Osteocyte (in vitro differentiated cells): ENCODE data around the gene ZNF644. TPM values are rescaled to one million over a fixed set of nuclear protein-coding genes. Genes with fewer than 3 reads are reported as not detected.
"Not testable (repeated sequence)": the region's sequence is repeated elsewhere in the genome, so short reads cannot be mapped to it uniquely, and the experiment has no call there.

ENCODE experiments used
- DNase-seq: peaks from one replicate; pipeline ENCODE4 v3.0.0; 2021; ENCODE audit warnings: mixed read lengths; ENCODE audit not compliant: unreplicated experiment; ENCODE audit errors: extremely low spot score
- H3K27ac Mint-ChIP-seq: one replicate; pipeline ENCODE4 v1.8.0; 2021; ENCODE audit warnings: mild to moderate bottlenecking, mixed read lengths; ENCODE audit not compliant: unreplicated experiment
- H3K27me3 Mint-ChIP-seq: one replicate; pipeline ENCODE4 v1.8.0; 2021; ENCODE audit warnings: mixed read lengths; ENCODE audit not compliant: unreplicated experiment
- H3K36me3 Mint-ChIP-seq: one replicate; pipeline ENCODE4 v1.8.0; 2021; ENCODE audit warnings: mixed read lengths; ENCODE audit not compliant: unreplicated experiment
- H3K4me1 Mint-ChIP-seq: one replicate; pipeline ENCODE4 v1.8.0; 2021; ENCODE audit warnings: mixed read lengths; ENCODE audit not compliant: unreplicated experiment
- H3K4me3 Mint-ChIP-seq: one replicate; pipeline ENCODE4 v1.8.0; 2021; ENCODE audit warnings: mild to moderate bottlenecking, moderate library complexity, mixed read lengths; ENCODE audit not compliant: unreplicated experiment
- H3K9me3 Mint-ChIP-seq: one replicate; pipeline ENCODE4 v1.8.0; 2021; ENCODE audit warnings: mixed read lengths; ENCODE audit not compliant: unreplicated experiment
- CTCF ChIP-seq: fragments of 200-600 bp; sonication (generic); IDR thresholded peaks from 2 replicates; pipeline ENCODE4 v1.5.0; 2021; ENCODE audit warnings: antibody characterized with exemption, mild to moderate bottlenecking, moderate library complexity
- total RNA-seq: library from RNA; stranded (reverse); gene quantifications from 2 replicates; pipeline ENCODE4 v1.2.1, GENCODE V29; 2021

The ZNF644 gene
- total RNA-seq, 1 donor from 2014 or later: 57.4 TPM

- Mint-ChIP-seq H3K4me1 (no peaks in the 10 kb centered on the region), H3K27ac (no peak overlapping the region), H3K4me3 (no peak overlapping the region), H3K36me3 (no peaks in the 10 kb centered on the region), H3K27me3 (peaks cover 2% of the 10 kb centered on the region), H3K9me3 (no peaks in the 10 kb centered on the region)
- TF ChIP-seq CTCF: no peak
- no peak for DNase-seq
Observed at GRCh38 chr1:91059157-91059556, 37.3 kb upstream of the ZNF644 start.

- Mint-ChIP-seq H3K4me3 (no peak overlapping the region), H3K27ac (no peak overlapping the region), H3K36me3 (no peaks in the 10 kb centered on the region), H3K27me3 (peaks cover 2% of the 10 kb centered on the region), H3K4me1 (no peaks in the 10 kb centered on the region), H3K9me3 (no peaks in the 10 kb centered on the region)
- no peak for DNase-seq
- TF ChIP-seq CTCF: no peak
Observed at GRCh38 chr1:91057784-91058183, 35.9 kb upstream of the ZNF644 start.

DNA sequence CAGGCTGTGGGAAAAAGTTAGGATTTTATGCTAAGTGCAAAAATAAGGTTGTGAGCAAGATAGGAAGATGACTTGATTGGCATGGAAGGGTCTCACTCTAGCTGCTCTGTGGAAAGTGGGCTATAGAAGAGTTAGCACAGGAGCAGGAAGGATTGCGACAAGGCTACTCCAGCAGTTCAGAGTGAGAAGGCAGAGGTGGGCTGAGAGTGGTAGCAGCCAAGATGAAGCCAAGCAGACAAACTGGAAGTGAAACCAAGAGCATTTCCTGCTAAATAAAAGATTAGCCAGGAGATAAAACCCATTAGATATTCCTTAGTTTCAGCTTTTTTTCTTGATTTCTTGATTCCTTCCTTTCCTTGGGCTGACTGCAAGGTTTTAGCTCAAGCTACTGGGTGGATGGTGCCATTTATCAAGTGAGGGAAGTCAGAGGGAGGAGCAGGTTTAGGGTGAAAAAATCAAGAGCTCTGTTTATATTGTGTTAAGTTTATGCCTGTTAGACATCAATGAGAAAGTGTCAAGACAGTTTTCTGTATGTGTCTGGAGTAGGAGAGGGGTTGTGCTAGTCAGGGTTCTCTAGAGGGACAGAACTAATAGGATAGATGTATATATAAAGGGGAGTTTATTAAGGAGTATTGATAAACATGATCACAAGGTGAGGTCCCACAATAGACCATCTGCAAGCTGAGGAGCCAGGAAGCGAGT is 33.1 kb upstream of the ZNF644 start:
- H3K4me1 Mint-ChIP-seq: no peaks in the 10 kb centered on the region
- H3K27me3 Mint-ChIP-seq: peaks cover 6% of the 10 kb centered on the region
- H3K4me3 Mint-ChIP-seq: no peak overlapping the region
- no peak for DNase-seq
- no peak overlapping the region for H3K27ac Mint-ChIP-seq
- no peaks in the 10 kb centered on the region for H3K36me3 Mint-ChIP-seq
- no peaks in the 10 kb centered on the region for H3K9me3 Mint-ChIP-seq
- no peak for TF ChIP-seq CTCF

DNA sequence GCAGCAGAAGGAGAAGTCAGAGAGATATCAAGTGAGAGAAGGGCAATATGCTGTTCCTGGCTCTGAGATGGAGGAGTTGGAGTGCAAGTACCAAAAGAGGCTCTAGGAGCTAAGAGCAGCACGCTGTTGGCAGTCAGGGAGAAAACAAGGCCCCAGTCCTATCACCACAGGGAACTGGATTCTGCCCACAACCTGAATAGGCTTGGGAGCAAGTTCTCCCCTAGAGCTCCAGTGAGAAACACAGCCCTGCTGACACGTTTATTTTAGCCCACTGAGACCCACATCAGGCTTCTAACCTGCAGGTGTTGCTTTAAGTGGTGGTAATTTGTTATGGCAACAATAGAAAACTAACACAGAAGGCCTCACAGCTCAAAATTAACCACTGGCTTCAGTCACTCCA is 31.8 kb upstream of the ZNF644 start:
- Mint-ChIP-seq H3K4me1 (no peaks in the 10 kb centered on the region), H3K27me3 (peaks cover 4% of the 10 kb centered on the region), H3K9me3 (no peaks in the 10 kb centered on the region), H3K27ac (no peak overlapping the region), H3K4me3 (no peak overlapping the region), H3K36me3 (no peaks in the 10 kb centered on the region)
- no peak for TF ChIP-seq CTCF
- DNase-seq: no peak

DNA sequence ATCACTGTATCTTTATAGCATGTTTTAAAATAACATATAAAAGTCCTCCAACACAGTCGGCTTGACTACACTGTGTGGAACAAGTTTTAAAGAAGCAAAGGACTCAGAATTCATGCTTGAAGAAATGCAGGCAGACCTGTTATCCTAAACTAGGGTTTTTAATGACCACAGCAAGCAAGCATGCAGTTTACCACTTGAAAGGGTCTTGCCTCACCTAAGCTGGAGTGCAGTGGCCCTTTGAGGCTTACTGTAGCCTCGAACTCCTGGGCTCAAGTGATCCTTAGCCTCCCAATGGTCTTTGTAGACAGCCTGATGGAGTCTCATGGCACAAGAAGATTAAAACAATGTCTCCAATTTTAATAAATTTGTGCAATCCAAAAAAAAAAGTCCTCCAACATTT is 27.7 kb upstream of the ZNF644 start:
- not testable (repeated sequence) for H3K4me3 Mint-ChIP-seq

DNA sequence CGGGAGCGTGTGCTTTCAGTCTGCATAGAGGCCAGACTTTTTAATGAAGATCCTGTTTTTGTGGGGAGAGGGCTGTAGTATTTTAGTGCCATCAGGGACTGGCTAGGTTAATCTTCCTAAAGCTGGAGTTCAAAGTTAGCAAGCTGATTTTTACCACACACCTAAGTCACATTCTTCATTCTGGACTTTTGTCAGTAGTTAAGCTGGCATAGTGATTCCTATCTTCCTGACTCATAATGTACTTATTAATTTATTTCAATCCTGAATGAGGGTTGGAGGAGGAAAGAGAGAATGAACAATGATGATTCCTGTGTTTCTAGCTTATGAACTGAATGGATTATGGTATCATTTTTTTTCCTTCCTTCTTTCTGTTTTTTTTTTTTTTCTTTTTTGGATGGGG is 24.9 kb upstream of the ZNF644 start:
- H3K36me3 Mint-ChIP-seq: no peaks in the 10 kb centered on the region
- no peak overlapping the region for H3K27ac Mint-ChIP-seq
- no peak for DNase-seq
- TF ChIP-seq CTCF: no peak
- no peaks in the 10 kb centered on the region for H3K4me1 Mint-ChIP-seq
- peaks cover 4% of the 10 kb centered on the region for H3K9me3 Mint-ChIP-seq
- H3K27me3 Mint-ChIP-seq: peaks cover 12% of the 10 kb centered on the region
- H3K4me3 Mint-ChIP-seq: no peak overlapping the region

More for the DNA sequence above, 27.7 kb upstream of the ZNF644 start:
- not testable (repeated sequence) for DNase-seq, H3K36me3 Mint-ChIP-seq, H3K9me3 Mint-ChIP-seq, H3K27ac Mint-ChIP-seq, H3K4me1 Mint-ChIP-seq
- H3K27me3 Mint-ChIP-seq: peaks cover 16% of the 10 kb centered on the region
